ENCODE data around the gene KIF13A.
"Not testable (repeated sequence)": the region's sequence is repeated elsewhere in the genome, so short reads cannot be mapped to it uniquely, and the experiment has no call there.

KIF13A gene

DNA sequence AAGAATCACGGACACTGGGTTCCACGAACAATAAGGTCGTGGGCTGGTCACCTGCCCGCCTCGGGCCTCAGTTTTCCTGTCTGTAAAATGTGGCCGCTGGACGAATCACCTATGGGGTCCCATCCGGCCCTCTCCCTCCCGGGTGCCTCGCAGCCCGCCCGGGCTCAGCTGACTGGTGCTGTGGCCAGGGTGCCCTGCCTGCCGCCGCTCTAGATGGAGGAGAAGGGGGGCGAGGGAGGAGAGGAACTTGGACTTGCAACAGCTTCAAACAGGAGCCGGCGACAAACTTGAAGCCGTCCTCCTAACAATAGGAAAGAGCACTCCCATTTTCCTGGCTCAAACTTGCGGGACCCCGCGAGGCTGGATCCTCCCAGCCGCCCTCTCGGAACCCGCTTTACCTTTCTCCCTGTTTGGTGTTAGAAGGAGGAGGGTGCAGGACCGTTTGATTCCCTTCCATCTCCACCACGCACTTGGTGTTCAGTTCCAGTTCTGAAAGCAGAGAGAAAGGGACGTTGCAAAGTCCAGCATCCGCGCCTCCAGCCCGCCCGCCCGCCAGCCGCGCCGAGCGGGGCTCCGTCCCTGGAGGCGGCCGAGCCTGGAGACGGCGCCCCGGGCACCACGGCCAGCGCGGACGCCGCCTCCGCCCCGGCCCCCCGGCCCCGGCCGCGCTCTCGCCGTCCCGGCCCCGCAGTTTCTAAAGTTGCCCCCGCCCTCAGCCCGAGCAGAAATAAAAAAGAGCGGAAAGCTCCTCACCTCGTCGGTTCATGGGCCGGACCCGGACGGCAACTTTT is 584 bp downstream of the KIF13A start:
- Mint-ChIP-seq H3K4me1 (peaks cover 18 to 30% of the 10 kb centered on the region in 2 donors), H3K27me3 (peaks cover 10 to 17% of the 10 kb centered on the region in 2 donors), H3K4me3 (peak overlapping the region; percentile 83 to 84), H3K27ac (no peak overlapping the region), H3K9me3 (no peaks in the 10 kb centered on the region), H3K36me3 (peaks cover 0 to 3% of the 10 kb centered on the region in 2 donors)
- ATAC-seq (replicated peaks) (peak; percentile 26 to 29), DNase-seq (no peak)

DNA sequence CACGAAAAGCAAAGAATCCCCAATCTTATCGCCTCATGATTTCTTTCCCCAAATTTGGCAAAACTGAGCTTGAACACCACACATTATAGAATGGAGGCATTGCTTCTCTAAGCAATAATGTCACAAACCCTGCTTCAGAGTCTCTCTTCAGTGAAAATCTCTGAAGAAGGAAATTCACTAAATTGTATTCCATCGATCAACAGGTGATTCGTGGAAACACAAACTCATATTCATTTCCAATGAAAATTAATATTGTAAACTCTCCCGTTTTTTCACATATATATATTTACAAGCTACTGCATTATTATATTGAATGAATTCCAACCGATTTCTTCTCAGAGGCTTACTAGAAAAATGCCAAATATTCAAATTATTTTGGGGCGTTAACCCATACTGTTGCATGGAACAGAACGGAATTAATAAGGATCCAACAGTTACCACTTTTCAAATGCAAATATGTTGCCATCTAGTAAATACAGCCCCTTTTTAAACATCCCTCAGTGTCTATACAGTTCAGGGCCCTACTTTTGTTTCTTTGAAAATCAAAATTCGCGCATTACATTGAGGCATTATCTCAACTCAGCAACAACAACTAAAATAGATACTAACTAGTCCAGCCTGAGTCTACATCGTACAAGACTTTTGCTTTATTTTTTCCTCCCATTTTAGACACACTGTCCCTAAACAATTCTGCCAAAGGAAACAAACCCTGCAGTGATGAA is 1.3 kb downstream of the KIF13A start:
- Mint-ChIP-seq H3K27ac (no peak overlapping the region), H3K27me3 (peaks cover 5 to 11% of the 10 kb centered on the region in 2 donors)

DNA sequence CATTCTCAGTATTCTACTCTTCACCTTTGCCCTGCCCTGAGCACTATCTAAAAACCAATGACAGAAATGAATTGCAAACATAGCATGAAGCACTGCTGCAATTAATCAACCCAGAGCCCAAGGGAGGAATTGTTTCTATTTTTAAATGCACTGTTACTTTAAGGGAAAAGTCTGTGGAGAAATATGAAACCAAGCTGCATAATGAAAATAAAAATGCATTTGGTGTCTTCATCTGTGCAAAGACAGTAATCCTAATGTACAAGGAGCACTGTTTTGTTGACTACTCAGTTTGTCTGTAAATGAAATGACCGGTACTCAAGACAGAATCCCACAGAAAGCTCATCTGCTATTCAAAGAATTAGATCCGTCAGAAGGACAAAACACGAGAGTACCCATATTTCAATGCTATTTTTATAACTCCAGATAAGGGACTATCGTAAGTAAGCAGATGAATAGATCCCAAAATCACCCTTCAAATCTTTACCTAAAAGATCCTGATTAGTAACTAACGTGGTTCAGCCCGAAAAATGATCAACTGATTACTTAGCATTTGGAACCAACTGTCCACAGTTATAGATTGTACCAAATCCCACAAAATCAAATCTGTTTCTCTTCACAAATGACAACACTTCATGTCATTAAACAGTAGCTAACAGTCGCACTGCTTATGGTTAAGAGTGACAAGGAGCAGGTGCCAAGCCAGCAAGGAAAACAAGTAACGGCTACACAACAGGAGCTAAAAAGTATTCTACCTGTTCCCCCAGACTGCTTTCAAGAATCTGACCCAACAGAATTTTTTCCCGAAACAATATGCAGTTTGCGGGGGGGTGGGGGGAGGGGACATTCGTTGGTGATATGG is 2.4 kb downstream of the KIF13A start:
- ATAC-seq (replicated peaks) (no peak), DNase-seq (no peak)
- Mint-ChIP-seq H3K4me3 (no peak overlapping the region), H3K27me3 (peaks cover 0 to 5% of the 10 kb centered on the region in 2 donors), H3K4me1 (peaks cover 23 to 40% of the 10 kb centered on the region in 2 donors), H3K9me3 (no peaks in the 10 kb centered on the region), H3K27ac (no peak overlapping the region), H3K36me3 (peaks cover 0 to 3% of the 10 kb centered on the region in 2 donors)

More for the DNA sequence above, 1.3 kb downstream of the KIF13A start:
- ATAC-seq (replicated peaks) (no peak), DNase-seq (no peak)
- no peaks in the 10 kb centered on the region for H3K9me3 Mint-ChIP-seq
- H3K4me3 Mint-ChIP-seq, result peak overlapping the region; percentile 83 to 84
- peaks cover 0 to 3% of the 10 kb centered on the region in 2 donors for H3K36me3 Mint-ChIP-seq
- peaks cover 15 to 30% of the 10 kb centered on the region in 2 donors for H3K4me1 Mint-ChIP-seq

DNA sequence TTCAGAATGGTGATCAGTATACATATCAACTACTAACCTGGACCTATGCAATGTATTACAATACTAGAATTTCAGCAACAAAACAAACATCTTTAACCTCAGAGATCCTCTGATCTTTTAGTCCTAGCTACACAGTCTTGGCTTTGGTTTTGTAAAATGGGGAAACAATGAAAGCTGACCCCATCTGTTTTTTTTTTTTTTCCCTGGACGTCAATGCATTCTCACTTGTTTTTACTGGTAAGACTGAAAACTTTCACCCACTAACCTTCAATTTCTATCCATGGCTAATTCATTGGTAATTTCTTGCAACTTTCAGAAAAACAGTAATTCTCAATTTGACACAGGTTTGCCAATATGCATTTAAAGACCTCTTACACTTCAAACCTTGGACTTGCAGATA is 3.0 kb downstream of the KIF13A start:
- DNase-seq (no peak), ATAC-seq (replicated peaks) (no peak)
- Mint-ChIP-seq H3K27ac (no peak overlapping the region), H3K4me3 (no peak overlapping the region), H3K27me3 (peaks cover 0 to 5% of the 10 kb centered on the region in 2 donors), H3K4me1 (peaks cover 23 to 46% of the 10 kb centered on the region in 2 donors), H3K9me3 (no peaks in the 10 kb centered on the region), H3K36me3 (peaks cover 0 to 3% of the 10 kb centered on the region in 2 donors)

DNA sequence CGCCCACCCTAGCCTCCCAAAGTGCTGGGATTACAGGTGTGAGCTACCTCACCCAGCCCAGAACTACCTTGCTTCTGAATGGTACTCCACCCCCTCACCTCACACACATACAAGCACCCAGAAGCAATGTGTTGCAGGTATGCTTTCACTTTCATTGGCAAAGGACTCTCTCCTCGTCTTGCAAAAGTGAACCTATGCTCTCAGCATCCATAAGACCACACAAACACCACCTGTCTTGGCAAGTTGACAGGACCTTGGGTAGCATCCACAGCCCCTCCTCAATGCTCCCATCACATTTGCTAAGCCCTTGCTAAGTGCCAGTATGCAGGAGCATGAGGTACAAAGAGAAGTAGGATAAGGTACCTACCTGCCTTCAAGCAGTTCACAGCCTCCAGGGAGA is 3.7 kb downstream of the KIF13A start:
- Mint-ChIP-seq H3K4me3 (no peak overlapping the region), H3K27me3 (peaks cover 0 to 5% of the 10 kb centered on the region in 2 donors)

DNA sequence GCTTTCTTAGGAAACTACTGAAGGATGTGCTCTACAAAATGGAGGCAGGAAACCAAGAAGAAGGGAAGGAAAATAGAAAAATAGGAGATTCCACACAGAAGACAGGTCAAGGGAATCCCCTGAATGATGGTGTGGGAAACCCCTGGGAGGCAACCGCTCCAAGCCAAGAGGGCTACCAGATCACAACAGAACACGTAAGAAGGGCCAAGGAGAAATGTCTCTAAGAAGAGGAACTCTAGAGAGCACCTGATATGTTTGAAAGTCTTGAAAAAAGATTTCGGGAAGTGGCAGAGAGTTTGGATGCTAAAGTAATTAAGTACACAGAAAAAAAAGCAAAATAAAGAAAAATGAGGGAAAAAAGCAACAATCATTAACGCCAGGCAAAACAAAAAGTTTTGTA is 7.1 kb downstream of the KIF13A start:
- ATAC-seq (replicated peaks) (peak; percentile 50 to 78), DNase-seq (no peak)
- Mint-ChIP-seq H3K36me3 (peaks cover 0 to 3% of the 10 kb centered on the region in 2 donors), H3K4me1 (peaks cover 17 to 31% of the 10 kb centered on the region in 2 donors), H3K9me3 (no peaks in the 10 kb centered on the region), H3K4me3 (peak overlapping the region in 1 of 2 donors; percentile 2), H3K27ac (no peak overlapping the region), H3K27me3 (no peaks in the 10 kb centered on the region)

More for the DNA sequence above, 3.7 kb downstream of the KIF13A start:
- DNase-seq (no peak), ATAC-seq (replicated peaks) (no peak)
- Mint-ChIP-seq H3K36me3 (peaks cover 0 to 3% of the 10 kb centered on the region in 2 donors), H3K4me1 (peaks cover 23 to 45% of the 10 kb centered on the region in 2 donors), H3K9me3 (no peaks in the 10 kb centered on the region), H3K27ac (peak overlapping the region; percentile 66)

DNA sequence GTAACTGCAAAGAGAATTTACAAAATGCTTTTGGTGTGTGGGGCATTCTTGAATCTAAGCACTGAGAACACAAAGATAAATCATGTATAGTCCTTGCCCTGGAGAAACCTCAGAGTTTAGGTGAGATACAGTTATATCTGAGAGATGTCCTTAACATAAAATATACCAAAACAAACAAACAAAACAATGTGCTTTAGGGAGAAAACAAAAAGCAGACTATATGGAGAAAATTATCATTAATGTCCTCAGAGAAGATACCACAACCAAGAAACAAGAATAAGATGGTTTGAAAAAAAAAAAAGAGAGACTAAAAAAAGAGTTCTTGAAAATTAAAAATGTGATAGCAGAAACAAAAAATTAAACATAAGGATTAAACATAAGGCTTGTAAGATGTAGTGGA is 8.0 kb downstream of the KIF13A start:
- H3K27ac Mint-ChIP-seq, result no peak overlapping the region
- H3K36me3 Mint-ChIP-seq, result peaks cover 0 to 3% of the 10 kb centered on the region in 2 donors
- H3K9me3 Mint-ChIP-seq, result no peaks in the 10 kb centered on the region
- H3K27me3 Mint-ChIP-seq, result no peaks in the 10 kb centered on the region
- no peak for ATAC-seq (replicated peaks)
- DNase-seq, result no peak
- peaks cover 15 to 27% of the 10 kb centered on the region in 2 donors for H3K4me1 Mint-ChIP-seq
- no peak overlapping the region for H3K4me3 Mint-ChIP-seq

DNA sequence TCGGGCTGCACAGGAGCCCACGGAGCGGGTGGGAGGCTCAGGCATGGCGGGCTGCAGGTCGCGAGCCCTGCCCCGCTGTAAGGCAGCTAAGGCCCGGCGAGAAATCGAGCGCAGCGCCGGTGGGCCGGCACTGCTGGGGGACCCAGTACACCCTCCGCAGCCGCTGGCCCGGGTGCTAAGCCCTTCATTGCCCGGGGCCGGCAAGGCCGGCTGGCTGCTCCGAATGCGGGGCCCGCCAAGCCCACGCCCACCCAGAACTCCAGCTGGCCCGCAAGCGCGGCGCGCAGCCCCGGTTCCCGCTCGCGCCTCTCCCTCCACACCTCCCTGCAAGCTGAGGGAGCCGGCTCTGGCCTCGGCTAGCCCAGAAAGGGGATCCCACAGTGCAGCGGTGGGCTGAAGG is 11.2 kb downstream of the KIF13A start:
- DNase-seq; H3K36me3 Mint-ChIP-seq; H3K9me3 Mint-ChIP-seq; H3K27me3 Mint-ChIP-seq; H3K27ac Mint-ChIP-seq; H3K4me3 Mint-ChIP-seq; ATAC-seq (replicated peaks): not testable (repeated sequence)
- peaks cover 7 to 17% of the 10 kb centered on the region in 2 donors for H3K4me1 Mint-ChIP-seq

DNA sequence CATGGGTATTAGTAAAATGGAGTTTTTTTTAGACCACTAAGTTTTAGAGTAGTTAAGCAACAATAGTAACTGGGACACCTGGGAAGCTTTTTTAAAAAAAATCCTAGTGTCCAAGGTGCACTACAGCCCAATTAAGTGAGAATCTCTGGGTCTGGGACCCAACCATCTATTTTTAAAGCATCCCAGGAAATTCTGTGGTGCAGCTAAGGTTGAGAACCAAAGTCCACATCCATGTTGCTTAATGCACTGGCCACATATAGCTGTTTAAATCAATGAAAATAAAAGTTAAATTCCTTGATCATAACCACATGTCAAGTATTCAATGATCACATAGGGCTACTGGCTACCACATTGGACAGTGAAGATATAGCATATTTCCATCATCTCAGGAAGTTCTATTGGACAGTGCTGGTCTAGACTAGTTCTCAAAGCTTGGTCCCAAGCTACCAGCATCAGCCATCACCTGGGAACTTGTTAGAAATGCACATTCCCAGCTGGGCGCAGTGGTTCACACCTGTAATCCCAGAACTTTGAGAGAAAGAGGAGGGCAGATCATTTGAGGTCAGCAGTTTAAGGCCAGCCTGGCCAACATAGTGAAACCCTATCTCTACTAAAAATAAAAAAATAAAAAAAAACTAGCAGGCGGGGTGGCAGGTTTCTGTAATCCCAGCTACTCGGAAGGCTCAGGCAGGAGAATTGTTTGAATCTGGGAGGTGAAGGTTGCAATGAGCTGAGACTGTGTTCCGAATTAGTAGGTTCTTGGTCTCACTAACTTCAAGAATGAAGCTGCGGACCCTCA is 12.7 kb downstream of the KIF13A start:
- no peaks in the 10 kb centered on the region for H3K27me3 Mint-ChIP-seq
- no peak overlapping the region for H3K27ac Mint-ChIP-seq
- peaks cover 0 to 4% of the 10 kb centered on the region in 2 donors for H3K4me1 Mint-ChIP-seq
- H3K4me3 Mint-ChIP-seq, result no peak overlapping the region
- ATAC-seq (replicated peaks) (no peak), DNase-seq (no peak)
- no peaks in the 10 kb centered on the region for H3K9me3 Mint-ChIP-seq
- no peaks in the 10 kb centered on the region for H3K36me3 Mint-ChIP-seq

DNA sequence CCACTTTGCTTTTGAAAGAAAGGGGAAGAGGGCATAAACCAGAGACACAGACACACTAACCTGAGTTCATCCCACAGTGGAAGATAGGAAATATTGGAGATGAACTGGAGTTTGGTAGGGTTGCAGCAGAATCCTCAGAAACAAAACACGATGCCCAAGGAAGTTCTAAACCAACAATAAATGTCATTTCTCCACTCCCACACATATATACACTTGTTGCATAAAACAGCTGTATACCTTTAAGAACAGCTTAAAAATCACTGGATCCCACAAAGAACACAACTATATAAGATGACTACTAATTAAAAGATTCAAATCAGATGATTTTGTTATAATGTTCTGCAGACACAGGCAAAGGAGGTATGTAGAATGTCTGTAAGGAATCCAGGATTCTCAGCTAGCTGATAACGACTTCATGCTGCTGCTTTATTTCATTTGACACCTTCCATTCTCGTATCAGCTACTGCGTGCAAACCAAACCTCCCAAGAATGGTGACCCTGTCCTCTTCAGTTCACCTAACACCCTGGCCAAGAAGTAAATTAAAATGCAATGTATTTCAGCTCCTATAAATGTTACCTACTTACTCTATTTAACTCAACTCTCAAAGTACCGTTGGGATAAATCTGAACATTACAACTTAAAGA is 14.3 kb downstream of the KIF13A start:
- DNase-seq (no peak), ATAC-seq (replicated peaks) (no peak)
- H3K9me3 Mint-ChIP-seq, result no peaks in the 10 kb centered on the region
- no peak overlapping the region for H3K27ac Mint-ChIP-seq
- H3K4me1 Mint-ChIP-seq, result no peaks in the 10 kb centered on the region
- H3K4me3 Mint-ChIP-seq, result no peak overlapping the region
- no peaks in the 10 kb centered on the region for H3K36me3 Mint-ChIP-seq
- no peaks in the 10 kb centered on the region for H3K27me3 Mint-ChIP-seq

DNA sequence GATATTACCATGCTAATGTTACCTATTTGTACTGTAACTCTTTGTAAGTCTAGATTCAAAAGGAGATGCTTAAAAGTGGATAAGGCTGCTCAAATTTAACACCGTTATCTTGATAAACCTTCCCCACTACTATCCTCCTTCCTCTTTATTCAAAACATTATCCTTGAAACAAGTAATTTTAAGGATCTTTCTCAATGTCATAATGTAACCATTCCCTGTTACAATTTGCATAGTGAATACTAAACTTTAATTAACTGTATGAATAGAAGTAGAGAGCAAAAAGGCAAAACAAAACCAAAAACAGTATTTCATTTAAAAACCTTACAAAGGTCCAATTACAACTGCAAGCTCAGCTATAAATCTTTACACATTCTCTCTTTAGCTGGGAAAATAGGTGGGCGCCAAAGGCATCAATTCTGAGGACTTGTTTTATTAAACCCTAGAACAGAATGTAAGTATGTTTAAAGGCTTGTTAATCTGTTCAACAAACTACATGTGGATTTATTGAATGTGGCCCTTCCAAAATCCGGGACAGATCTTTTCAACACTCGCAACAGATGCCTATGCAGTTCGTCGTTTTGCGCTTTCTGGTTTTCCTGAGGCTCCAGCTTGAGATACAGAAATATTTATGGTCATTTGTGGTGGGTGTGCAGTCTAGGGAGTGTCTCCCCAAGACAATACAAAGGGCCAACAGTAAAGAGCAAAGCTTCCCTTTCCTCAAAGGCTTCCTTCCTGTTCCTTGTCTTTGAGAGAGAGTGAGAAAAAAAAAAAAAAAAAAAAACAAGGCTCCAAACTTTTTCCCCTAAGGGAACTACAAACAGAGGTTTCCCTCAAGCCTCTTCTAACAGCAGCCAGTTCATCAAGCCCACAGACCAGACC is 15.1 kb downstream of the KIF13A start:
- ATAC-seq (replicated peaks), result no peak
- no peak overlapping the region for H3K4me3 Mint-ChIP-seq
- H3K36me3 Mint-ChIP-seq, result no peaks in the 10 kb centered on the region
- no peaks in the 10 kb centered on the region for H3K4me1 Mint-ChIP-seq
- H3K27ac Mint-ChIP-seq, result no peak overlapping the region
- no peak for DNase-seq
- no peaks in the 10 kb centered on the region for H3K9me3 Mint-ChIP-seq
- no peaks in the 10 kb centered on the region for H3K27me3 Mint-ChIP-seq

DNA sequence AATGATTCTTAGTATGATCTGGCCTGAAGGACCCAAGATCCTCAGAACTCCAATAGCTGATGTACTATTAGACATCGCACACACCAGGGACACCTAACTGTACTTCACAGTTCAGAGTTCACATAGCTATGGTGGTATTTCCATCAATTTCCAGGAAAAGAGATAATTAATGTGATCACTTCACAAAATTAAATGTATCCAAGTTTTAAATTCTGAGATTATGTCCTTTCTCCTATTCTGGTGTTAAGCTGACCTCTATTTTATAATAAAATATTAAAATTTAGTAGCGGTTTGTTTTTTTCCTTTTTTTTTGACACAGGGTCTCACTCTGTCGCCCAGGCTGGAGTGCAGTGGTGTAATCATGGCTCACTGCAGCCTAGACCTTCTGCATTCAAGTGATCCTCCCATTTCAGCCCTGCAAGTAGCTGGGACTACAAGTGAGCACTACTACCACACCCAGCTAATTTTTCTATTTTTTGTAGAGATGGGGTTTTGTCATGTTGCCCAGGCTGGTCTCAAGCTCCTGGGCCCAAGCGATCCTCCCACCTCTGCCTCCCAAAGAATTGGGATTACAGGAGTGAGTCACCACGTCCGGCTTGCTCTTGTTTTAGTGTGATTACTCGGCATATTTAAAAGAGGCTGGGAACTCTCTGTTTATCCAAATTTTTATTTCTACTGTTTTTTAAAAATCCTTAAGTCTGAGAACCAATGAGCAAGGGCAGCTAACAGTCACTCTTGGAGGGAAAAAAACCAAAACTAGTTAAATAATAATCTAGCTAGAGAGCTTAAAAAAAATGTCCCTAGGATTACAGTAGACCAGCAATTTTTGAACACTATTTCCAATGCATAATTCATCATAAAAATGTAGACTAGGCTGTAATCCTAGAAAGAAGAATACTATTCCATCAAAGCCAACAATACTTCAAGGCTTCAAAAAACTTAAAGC is 16.0 kb downstream of the KIF13A start:
- no peak overlapping the region for H3K4me3 Mint-ChIP-seq
- DNase-seq, result no peak
- no peak for ATAC-seq (replicated peaks)

More for the DNA sequence above, 16.0 kb downstream of the KIF13A start:
- Mint-ChIP-seq H3K27me3 (no peaks in the 10 kb centered on the region), H3K4me1 (no peaks in the 10 kb centered on the region), H3K9me3 (no peaks in the 10 kb centered on the region), H3K36me3 (no peaks in the 10 kb centered on the region), H3K27ac (no peak overlapping the region)
